CD4-positive, alpha-beta T cell treated with Interleukin-4 for 1 hour (primary cell): Measurements from ENCODE around the gene ADK.
"Not testable (repeated sequence)": the region's sequence is repeated elsewhere in the genome, so short reads cannot be mapped to it uniquely, and the experiment has no call there.

Source experiments
- DNase-seq, 2 donors: peaks; one replicate each; pipeline ENCODE4 v3.0.0-alpha.2; 2020 to 2022

The ADK gene

DNA sequence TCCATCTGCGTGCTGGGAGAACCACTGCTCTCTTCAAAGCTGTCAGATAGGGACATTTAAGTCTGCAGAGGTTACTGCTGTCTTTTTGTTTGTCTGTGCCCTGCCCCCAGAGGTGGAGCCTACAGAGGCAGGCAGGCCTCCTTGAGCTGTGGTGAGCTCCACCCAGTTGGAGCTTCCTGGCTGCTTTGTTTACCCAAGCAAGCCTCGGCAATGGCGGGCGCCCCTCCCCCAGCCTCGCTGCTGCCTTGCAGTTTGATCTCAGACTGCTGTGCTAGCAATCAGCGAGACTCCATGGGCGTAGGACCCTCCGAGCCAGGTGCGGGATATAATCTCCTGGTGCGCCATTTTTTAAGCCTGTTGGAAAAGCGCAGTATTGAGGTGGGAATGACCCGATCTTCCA lies 422.5 kb downstream of the ADK start:
- not testable (repeated sequence) for DNase-seq

DNA sequence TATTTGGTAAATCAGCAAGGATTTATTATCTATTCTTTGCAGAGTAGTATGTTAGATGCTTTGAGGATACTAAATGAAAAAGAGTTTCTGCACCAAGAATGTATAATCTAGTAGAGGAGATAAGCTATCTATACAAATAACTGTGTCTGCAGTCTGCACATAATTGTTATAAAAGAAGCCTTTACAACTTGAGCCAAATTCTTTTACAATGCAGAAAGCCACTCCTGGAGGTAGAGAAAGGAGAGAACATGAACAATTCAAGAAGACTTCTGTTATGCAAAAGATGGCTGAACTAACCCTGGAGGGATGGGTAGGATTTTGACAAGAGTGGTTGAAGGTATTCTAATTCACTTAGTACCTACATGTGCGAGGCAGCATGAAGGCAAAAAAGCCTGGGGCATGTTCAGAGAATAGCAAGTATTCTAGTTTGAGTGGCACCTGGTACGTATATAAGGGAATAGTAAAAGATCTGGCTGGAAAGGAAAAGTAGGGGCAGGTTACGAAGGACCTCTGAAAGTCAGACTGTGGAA lies 424.2 kb downstream of the ADK start:
- no peak for DNase-seq

- no peak for DNase-seq
These were observed 424.9 kb downstream of the ADK start for GRCh38 chr10:74575912-74576311.

- DNase-seq: no peak
These were observed 425.6 kb downstream of the ADK start for GRCh38 chr10:74576586-74576985.

GRCh38 chr10:74580438-74580837 lies 429.4 kb downstream of the ADK start:
- DNase-seq: not testable (repeated sequence)

DNA sequence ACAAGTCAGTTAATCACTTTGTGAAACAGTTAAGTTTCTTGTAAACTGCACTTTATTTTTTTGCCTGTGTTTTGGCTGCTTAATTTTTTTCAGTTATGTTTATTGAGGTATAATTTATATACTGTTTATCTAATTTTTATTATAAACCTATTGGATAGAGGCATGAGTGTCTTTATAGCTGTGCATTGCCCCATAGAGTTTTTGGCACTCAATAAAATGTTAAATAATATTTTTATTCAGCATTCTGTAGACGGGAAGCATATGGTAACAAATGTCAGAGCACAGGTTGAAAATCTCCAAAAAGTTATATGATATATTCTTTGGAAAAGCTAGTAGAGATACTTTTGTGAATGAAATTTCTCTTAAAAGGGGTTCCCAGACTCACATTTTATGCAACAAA lies 431.5 kb downstream of the ADK start:
- no peak for DNase-seq

DNA sequence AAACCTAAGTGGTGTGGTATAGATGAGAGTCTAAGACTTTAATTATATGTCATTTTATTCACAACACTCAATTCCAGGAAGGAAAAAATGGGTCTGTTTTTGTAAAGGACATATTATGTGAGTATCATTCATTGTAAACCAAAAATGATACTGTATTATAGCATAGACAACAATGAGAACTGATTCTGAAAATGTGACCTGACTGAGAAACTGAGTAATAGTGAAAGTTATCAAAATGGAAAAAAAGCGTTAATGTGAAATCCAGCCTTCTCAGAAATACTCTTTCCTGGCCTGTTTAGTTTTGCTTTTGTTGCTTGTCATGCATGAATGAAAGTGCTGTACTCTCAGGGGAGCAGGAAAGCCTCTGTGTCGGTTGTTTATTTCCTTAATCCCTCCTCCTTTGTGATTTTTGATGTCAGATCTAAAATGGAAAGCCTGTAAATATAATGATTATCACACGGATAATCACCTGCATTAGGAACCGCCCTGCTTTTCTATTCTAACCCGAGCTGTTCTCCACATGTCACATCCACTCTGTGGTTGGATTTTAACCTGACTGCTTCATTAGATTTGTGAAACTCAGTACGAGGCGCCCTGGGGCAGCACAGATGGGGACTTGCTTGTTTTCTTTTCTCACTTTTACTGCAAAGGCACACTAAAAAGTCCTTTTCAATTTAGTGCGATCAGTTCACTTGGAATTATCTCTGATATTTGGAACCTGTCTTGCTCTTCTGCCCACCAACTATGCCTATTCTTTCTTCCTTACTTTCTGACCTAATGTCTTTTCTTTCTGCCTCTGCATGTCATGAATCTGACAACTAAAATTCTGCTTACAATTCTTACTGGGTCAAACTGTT lies 434.4 kb downstream of the ADK start:
- peak; percentile 31 to 74 for DNase-seq

GRCh38 chr10:74586088-74586585 lies 435.1 kb downstream of the ADK start:
- peak; percentile 54 to 80 for DNase-seq

DNA sequence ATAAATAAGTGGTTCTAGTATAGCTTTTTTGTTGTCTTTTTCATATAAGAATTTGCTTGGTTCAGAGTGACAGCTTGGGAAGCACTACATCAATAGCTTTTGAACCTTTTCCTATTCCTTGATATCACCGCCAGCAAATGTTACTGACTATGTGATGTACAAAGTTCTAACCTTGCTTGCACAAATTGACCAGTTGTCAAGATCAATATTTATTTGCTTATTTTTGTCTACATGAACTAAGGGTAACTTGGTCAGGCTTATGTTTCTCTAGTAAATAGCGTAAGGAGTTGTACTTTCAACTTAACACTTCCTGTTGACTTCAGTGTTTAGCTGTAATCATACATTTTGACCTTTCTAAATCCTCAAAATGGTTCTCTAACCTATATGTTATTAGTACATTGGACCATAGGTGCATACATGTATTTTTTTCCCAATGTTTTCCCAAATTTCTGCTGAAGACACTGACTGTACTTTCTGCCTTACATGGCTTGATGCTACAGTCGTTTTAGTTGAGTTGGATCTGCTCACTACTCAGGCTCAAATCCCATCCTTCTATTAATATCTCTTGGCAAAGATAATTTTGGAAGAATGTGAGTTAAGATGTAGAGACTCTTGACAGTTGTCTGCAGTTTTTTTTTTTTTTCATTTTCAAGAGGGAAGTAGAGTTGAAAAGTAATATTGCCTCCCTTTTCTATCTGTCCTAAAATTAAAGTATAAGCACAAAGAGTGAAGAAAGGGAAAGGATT lies 436.3 kb downstream of the ADK start:
- DNase-seq: peak in 1 of 2 donors; percentile 30

DNA sequence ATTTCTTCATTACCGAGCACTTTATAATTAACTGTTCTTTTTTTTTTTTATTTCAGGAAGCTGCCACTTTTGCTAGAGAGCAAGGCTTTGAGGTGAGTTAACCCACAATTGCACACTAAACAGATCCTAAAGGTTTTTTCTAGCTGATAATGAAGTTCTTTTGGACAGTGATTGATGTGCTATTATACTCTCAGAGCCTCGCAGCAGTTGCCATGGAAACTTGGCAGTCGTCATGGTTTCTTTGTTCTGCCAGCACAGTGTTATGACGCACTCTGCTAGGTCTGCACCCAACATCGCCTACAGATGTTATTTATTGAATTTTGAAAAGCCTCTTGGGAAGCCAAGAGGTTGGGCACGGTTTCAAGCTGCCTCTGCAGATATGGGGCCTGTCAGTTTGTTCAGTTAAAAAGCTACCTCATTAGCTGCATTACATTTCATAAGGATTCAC lies 438.2 kb downstream of the ADK start:
- peak; percentile 94 for DNase-seq

DNA sequence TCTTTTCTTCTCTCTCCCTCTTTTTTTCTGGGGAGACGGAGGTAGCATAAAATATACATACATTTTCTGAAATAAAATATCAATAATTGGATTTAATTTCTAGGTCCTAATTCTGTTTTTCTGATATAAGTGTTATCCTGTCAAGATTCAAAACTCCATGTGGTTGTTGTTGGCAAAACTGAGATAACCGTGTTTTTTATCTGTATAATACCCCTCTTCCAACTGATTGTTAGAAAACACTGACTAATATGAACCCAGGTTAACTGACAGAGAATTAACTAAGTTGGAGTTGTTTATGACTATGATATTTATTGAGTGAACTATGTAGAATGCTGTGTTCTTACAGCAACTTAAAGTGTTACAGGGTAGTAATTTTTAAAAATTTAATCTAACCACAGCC lies 438.8 kb downstream of the ADK start:
- no peak for DNase-seq

DNA sequence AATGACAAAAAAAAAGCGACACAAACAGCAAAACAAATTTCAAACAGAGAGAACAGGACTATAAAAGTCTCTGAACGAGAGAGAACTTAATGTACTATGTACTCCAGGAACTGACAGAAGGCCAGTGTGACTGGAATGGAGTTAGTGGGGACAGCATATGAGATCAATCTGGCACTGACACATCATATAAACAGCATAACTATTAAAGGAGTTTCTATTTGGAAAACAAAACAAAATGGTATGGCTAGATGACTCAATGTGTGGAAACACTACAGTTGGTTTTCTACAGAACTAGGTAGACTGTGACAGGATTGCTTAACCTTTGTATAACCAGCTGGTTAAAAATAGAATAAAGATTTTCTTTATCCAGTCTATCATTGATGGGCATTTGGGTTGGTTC lies 442.4 kb downstream of the ADK start:
- no peak for DNase-seq

- DNase-seq: no peak
These were observed 445.7 kb downstream of the ADK start for GRCh38 chr10:74596713-74597112.

GRCh38 chr10:74598891-74599566 lies 448.0 kb downstream of the ADK start:
- DNase-seq: no peak

DNA sequence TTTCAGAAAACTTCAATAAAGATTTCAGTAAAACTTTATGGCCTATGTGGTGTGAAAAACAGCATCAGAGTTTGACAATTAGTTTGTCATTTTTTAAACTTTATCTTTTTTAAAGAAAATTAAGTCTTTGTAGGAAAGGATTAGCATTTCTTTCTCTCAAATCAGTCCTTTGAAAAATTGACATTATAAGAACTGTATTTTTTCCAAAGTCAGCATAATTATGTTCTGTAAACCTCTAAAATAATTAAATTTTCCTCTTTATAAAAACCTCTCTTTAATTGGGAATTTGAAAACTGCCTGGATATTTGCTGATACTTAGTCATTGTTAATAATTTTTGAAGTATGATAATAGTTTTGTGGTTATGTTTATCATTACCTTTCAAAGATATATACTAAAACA lies 448.7 kb downstream of the ADK start:
- DNase-seq: no peak

DNA sequence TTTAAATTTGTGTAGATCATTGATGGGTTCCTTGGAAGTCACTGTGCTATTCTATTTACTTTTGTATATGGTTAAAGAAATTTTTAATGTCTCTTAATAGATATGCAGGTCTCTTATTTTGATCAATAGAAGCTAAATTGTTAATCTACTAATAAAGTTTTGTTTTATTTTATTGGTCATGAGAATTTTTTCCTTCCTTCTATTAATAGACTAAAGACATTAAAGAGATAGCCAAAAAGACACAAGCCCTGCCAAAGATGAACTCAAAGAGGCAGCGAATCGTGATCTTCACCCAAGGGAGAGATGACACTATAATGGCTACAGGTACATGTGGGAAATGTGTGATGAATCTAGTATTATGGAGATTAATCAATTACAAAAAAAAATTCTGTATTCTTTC lies 449.1 kb downstream of the ADK start:
- DNase-seq: no peak

GRCh38 chr10:74602576-74602975 lies 451.6 kb downstream of the ADK start:
- DNase-seq: no peak

GRCh38 chr10:74610299-74610698 lies 459.3 kb downstream of the ADK start:
- DNase-seq: no peak

- DNase-seq: no peak
These were observed 461.2 kb downstream of the ADK start for GRCh38 chr10:74612195-74612594.

DNA sequence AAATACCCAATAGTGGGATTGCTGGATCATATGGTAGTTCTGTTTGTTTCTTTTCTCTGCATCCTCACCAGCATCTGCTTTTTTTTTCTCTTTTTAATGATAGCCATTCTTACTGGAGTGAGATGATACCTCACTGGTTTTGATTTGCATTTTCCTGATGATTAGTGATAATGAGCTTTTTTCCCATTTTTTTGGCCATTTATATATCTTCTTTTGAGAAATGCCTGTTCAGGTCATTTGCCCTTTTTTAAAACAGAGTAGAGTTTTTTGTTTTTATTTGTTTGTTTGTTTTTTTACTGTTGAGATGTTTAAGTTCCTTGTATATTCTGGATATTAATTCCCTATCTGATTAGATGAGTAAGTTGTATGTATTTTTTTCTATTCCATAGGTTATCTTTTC lies 469.6 kb downstream of the ADK start:
- no peak for DNase-seq

GRCh38 chr10:74623786-74624185 lies 472.8 kb downstream of the ADK start:
- DNase-seq: no peak

GRCh38 chr10:74624501-74624900 lies 473.5 kb downstream of the ADK start:
- no peak for DNase-seq

DNA sequence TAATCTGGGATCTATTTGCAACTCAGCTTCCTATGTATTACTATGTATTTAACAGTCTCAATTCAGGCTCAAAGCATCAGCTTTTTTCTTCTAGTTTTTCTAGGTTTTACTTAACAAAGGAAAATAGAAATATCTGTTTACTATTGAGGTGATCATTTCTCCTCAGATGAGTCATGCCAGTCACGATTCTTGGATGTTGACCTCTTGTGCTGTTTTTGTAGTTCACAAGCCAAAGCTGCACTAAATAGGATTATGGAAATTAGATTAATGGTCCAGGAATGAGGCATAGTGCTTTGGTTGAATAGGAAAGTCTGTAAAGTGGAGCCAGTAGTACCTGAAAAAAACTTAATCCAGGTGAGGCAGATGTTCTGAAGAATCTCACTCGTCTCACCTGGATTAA lies 477.1 kb downstream of the ADK start:
- no peak for DNase-seq
